Skin of body (tissue), 2 donors: ENCODE results near the gene STXBP5L. TPM values are rescaled to one million over a fixed set of nuclear protein-coding genes. Genes with fewer than 3 reads are reported as not detected.
"Not testable (repeated sequence)": the region's sequence is repeated elsewhere in the genome, so short reads cannot be mapped to it uniquely, and the experiment has no call there.

Source experiments
- DNase-seq: peaks from one replicate; lab custom pipeline; 2025; lab: John Stamatoyannopoulos, UW
- total RNA-seq: library from RNA; depleted of rRNA; stranded (reverse); fragments of >200 nt; gene quantifications from one replicate; pipeline ENCODE4 v1.2.3, GENCODE V29; 2014

The STXBP5L gene
- not detected for total RNA-seq

DNA sequence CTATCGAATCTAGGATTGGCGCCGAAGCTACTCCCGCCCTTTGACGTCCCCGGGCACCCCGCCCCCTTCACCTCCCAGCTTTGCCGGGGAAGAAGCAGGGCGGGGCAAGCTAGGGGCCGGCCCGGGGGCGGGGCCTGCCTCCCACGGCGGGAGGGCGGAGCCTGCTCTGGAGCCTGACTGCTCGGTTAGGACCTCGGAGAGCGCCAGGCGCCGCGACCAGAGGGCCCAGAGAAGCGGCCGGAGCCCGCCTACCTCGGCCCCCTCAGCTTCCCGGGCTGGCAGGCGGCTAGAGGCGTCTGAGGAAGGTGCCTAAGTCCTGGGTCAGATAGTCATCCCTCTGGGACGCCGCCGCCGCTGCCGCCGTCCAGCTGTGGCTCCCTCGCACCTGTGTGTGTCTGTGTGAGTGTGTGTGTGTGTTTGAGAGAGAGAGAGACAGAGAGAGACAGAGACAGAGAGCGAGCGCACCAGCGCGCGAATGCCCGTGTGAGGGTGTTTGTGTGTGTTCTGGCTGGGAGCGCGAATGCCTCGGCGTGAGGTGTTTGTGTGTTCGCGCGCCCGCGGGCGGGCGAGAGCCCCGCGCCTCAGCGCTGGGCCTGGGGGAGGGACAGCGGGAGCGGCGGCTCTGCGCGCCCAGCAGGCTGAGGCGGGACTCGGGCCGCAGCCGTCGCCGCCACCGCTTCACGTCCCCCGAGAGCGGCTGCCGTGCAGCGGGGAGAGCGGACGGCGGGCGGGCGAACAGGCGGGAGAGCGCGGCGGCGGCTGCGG lies at the start of gene STXBP5L:
Gene STXBP5L (plus strand): TSS at position 176 of the 765 bp plus-strand sequence. CDS start 1,374 bp downstream, outside the sequence.
- no peak for DNase-seq

DNA sequence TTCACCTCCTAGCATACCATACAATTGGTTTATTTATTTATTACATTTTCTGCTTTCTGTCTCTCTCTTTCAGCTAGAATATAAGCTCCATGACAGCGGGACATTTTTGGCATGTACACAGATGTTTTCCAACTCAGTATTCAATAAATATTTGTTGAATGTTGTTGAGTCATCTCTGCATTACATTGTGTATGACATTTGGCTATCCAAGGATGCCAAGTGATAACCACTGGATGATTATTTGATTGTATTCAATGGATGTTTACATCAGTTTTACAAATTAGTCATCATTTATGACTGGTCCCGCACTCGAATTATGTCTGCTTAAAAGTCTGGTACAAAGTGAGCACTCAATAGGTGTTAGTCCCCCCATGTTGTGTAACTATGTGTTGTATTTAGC lies 49.5 kb upstream of the STXBP5L start:
- DNase-seq = no peak

DNA sequence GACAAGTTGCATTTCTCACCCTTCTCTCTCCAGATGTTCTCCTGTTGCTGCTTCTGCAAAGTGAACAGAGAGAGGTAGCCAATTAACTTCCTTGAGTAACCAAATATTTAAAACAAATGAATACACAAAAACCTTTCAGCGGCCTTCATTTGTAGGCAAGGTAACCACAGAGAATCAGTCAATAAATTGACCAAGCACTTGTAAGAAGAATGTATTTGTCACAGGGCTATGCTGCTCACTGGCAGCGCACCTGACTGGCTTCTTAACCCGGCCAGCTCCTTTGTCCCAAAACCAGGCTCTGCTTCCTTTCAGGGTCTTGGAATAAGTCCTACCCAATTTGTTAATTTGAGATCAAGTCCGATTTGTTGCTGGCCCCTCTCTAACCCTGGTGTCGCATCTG lies 43.5 kb upstream of the STXBP5L start:
- no peak for DNase-seq

DNA sequence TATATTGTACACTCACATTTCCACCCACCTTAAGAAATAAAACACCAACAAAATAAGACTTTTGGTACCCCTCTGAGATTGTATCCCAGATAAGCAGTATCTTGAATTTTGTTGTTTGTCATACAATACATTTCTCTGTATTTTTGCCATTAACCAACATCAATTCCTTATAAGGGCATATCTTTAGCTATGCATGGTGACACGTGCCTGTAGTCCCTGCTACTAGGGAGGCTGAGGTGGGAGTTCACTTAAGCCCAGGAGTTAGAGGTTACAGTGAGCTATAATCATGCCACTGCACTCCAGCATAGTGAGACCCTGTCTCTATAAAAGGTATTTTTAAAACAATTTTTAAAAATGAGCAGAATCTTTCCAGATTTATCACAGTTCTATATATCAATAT lies 32.5 kb upstream of the STXBP5L start:
- no peak for DNase-seq

DNA sequence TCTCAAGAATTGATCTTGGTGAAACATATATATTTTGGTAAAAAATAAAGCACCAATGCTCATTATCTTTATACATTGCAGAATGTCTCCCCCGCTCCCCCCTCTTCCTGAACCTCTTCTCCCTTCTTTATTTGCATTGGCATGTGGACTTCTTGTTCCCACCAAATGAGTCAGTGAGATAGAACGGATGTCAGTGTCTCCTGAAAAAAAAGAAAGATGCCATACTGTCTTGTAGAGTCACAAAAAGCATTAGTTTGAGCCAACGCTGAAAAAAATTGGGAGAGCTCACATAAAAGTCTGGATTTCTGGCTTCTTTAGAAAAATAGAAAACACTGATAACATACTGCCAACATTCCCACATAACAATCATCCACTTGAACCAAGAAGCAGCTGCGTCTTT lies 32.0 kb upstream of the STXBP5L start:
- no peak for DNase-seq

DNA sequence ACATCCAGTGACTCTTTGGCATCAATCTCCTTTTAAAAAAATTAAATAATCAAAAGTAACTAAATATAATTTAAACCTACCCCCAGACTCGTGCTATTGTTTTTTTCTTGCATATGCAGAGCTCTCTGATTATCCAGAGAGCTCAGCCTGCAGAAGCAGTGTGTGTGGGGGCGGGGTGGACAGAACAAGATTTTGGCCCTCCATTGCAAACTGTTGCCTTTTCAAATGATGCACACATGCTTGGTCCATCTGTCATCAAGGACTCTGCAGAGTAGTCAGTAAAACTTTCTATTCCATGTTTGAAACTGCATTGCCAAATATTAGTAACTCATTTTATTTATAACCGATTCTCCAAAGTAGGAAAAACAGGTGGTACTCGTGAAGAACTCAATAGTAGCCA lies 28.6 kb upstream of the STXBP5L start:
- DNase-seq = no peak

DNA sequence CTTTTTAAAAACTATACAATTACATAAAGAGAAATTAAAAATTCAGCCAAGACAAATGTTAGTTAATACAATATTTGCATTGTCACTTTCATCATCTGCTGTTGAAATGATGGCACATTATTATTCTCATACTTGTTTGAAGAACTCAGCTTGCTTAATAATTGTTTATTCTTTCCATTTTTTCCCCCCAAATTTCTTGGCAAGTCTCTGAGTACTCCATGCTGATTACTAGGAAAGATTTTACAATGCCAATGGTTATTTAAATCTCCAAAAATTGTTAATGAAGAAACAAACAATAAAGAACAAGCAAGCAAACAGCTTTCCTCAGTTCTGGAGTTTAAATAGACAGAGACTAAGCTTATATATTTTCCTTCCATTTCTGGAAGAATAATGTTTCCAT lies 15.1 kb upstream of the STXBP5L start:
- DNase-seq = no peak

DNA sequence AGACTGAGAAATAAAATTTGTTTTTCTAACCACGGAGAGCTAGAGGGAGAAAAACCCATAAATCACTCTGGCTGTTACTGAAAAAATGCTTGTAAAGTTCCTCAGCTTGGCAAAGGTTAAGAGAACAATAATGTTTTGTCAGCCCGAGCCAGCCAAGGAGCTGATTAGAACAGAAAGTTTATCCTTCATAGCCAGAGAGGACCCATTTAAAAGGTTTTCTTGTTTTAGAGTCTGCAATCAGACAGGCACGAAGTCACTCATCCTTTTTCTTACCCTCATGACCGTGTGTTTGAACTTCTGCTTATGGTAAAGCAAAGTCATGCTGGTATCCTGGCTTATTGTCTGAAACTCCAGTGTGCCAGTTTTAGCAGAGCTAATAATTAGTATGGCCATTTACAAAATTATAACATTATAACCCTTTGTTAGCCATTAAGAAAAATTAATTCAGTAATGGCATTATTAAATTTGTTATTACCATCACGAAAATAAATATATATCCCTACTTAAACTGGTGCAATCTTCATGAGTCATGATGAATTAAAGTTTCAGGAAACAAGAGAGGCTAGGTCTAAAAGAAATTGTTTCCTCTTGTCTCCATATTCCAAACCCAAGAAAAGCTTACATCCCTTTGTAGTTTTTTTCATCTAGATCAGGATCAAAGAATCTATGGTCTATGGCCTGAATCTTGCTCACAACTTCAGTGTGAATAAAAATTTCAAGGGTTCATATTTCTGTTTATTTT lies 13.5 kb upstream of the STXBP5L start:
- DNase-seq = no peak

DNA sequence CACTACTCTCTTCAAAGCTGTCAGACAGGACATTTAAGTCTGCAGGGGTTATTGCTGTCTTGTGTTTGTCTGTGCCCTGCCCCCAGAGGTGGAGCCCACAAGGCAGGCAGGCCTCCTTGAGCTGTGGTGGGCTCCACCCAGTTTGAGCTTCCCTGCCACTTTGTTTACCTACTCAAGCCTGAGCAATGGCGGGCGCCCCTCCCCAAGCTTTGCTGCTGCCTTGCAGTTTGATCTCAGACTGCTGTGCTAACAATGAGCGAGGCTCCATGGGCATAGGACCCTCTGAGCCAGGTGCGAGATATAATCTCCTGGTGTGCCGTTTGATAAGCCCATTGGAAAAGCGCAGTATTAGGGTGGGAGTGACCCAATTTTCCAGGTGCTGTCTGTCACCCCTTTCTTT lies 6.3 kb upstream of the STXBP5L start:
- not testable (repeated sequence) for DNase-seq

DNA sequence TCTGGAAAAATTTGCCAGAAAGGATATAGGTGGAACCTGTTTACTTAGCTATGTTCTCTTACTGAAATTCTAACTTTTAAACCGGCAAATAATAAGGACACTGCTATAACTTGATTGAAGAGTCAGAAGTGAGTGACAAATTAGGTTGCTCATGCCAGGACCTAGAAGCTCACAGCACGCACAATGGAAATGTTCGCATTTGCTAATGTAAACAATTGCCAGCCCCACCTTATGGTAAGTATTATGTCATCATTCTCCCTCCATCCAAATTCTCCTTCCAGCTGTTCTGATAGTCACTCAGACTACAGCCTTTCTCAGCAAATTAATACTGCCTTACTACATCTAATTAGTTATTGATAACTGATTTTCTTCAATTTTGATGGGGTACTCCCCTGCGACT lies 4.8 kb upstream of the STXBP5L start:
- no peak for DNase-seq

DNA sequence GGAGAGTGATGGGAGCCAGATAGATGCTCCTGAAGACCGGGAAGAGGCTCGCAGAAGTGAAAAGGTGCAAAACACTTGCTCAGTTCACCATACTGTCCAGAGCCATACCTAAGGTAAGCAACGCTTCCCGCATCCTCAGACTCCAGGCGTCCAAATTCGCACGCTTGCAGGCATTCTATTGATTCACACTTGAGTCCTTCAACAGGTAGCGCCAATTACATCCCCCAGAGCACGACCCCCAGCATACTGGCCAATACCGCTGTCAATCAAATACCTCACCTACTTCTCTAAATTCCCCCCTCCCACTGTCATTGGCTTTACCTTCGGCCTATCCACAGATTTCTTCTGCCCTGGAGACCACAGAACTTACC lies 361 bp upstream of the STXBP5L start:
- DNase-seq = no peak

DNA sequence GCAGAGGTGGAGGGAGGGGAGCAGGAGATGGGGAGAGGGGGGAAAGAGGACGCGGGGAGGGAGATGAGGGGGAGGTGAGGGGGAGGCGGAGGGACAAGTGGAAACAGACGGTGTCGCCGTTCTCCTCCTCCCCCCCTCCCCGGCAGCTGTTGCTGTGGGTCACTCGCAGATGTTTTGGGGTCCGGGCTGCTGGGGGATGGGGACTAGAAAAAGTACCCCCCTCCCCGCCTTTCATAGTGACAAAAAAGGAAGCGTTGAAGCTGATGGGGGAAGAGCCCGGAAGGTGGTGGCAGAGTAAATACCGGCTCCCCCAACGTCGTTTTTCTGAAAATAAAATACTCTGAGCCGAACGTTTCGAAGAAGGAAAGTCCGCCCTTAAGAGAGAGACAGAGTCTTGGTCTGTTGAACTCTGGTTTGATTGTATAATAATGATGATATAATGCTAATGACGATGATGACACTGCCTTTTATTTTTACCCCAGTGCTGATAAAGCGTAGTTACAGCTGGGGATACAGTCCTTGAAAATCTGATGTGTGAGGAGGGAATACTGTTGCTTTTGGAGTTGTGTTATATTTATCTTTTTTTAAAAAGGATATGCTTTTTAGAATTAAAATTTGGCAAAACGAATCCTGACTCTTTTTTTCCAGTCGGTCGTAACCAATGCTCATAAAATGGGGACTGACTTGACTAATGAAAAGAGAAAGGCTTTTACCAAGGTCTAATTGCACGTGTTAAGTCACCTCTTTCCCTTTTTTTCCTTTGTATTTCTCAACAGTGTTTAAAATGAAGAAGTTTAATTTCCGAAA lies 993 bp downstream of the STXBP5L start:
- DNase-seq = no peak

DNA sequence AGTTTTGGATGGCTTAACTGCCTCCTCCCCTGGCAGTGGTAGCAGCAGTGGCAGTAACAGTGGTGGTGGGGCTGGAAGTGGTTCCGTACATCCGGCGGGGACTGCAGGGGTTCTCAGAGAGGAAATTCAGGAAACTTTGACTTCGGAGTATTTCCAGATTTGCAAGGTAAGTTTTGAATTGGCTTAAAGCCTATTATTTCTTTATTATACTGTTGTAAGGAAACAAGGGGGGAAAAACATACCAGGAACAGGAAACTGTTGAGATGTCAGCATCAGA lies 1.5 kb downstream of the STXBP5L start:
- no peak for DNase-seq

DNA sequence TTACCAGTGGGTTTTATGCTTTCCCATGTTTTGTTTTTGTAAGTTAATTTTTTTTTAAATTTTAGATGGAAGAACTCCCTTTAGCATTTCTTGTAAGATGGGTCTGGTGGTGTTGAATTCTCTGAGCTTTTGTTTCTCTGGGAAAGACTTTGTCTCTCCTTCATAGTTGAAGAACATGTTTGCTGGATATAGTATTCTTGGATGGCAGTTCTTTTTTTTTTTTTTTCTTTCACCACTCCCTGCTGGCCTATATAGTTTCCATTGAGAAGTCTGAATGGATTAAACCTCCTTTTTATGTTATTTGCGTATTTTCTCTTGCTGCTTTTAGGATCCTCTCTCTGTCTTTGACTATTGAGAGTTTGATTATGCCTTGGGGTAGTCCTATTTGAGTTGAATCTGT lies 18.1 kb downstream of the STXBP5L start:
- no peak for DNase-seq

DNA sequence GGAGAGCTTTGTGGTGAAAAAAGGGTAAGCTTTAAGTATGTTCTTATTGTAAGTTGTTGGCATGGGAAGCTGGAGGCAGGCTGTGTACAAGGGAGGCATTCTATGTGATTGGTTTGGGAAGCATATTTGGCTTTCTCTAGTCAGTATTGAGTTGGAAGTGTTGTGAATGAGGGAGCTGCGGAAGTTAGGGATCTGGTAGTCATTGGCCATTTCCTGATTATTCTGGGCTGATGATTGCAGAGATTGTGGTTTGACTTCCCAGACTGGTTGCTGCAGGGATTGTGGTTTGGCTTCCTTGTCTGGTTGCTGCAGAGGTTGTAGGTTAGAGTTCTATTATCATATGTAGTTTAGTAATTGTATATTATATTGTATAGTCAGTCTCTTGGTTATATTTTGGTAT lies 21.0 kb downstream of the STXBP5L start:
- DNase-seq = no peak

DNA sequence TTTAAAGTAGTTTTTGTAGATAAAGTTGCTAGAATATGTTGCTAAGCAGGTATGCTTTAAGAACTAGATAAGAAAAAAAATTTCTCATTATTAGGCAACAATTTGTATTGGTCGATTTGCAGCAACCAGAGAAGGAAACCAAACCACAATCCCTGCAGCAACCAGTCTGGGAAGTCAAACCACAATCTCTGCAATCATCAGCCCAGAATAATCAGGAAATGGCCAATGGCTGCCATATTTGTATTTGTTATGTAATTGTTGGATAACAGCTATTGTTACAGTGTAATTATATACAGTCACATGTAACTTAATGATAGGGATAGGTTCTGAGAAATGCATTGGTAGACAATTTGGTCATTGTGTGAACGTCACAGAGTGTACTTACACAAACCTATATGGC lies 23.6 kb downstream of the STXBP5L start:
- no peak for DNase-seq

DNA sequence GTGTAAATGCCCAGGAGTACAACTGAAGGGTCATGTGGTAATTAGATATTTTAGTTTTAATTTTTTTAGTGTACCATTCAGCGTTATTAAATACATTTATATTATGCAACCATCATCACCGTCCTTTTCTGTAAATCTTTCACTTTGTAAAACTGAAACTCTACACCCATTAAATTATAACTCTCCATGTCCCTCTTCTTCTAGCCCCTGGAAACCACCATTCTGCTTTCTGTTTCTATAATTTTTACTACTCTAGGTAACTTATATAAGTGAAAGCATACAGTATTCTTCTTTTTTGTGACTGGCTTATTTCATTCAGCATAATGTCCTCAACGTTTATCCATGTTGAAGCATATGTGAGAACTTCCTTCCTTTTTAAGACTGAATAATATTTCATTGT lies 48.1 kb downstream of the STXBP5L start:
- no peak for DNase-seq

DNA sequence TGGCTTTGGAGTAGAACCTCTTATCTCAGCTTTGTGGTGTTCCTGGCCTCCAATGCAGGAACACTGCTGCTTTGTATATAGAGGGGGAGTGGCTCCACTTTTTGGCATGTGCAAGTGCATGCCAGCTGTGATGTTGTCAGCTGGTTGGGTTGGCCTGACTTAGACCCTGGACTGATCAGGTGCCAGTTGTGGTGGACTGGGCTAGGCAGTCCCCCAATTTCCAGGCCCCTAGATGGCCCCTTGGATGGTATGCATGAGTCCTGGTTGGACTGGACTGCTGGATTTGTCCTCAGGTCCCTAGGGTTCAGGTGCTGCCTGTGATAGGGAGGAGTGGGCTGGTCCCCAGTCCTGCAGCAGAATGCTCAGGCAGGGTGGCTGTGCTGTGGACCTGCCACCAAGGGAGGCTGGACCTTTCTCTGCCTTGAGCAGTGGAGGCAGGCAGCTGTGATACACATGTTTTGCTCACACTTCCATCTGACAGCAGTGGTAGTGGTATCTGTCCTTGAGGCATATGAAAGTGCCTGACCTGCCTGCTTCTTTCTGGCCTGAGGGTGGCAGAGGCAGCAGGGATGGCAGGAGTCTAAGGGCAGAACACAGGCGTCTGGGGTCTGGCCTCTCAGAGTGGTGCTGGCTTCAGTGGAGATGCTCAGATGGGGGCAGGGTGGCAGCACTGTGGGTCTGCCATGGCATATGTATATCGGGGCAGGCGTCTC lies 74.8 kb downstream of the STXBP5L start:
- no peak for DNase-seq

DNA sequence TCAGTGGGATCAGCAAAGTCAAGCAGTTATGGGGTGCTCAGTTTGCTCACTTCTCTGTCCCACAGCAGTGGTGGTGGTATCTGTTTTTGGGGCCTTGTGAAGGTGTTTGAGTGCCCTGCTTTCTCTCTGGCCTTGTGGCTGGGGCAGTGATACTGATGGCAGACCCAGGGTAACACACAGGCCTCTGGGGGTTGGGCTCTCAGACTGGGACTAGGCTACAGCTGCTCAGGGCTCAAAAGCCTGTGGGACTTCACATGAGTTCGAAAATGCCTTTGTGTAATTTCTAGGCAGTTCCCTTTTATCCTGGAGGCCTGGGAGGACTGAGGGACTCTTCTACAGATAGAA lies 75.3 kb downstream of the STXBP5L start:
- no peak for DNase-seq

DNA sequence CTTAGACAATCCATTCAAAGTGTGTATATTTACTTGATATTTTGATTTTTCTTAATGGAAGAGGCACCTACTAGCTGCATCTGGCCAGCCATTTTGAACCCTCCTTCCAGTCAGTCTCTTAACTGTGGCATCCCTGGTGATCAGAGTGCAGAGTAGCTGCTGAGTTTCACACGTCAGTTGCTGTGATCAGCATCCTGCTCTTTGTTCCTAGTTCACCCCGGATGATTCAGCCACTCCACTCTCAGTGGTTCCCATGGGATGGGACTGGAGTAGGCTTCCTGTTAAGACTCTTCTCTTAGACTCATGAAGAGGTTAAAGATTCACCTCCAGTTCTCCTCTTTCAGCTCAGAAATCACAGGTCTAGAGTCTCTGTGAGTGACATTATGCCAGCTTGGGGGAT lies 75.8 kb downstream of the STXBP5L start:
- DNase-seq = no peak

DNA sequence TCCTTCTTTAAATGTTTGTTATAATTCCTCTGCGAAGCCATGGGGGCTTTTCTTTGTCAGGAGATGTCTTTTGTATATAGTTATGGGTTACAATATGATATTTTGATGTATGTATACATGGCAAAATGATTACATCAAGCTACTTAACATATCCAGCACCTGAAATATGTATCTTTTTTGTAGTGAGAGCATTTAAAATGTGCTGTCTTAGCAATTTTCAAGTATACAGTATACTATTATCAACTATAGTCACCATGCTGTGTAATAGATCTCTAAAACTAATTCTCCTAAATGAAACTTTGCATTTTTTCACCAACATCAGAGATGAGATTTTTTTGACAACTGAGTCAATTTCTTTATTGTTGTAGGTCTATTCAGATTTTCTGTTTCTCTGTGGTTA lies 77.2 kb downstream of the STXBP5L start:
- DNase-seq = no peak

DNA sequence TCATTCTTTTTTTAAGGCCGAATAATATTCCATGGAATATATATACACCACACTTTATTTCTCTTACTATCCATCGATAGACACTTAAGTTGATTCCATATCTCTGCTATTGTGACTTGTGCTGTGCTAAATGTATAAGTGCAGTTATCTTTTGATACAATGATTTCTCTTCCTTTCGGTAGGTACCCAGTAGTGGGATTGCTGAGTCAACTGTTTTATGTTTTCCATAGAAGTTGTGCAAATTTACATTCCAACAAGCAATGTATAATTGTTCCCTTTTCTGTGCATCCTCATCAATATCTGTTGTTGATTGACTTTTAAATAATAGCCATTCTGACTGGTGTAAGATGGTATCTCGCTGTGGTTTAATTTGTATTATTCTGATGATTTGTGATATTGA lies 81.0 kb downstream of the STXBP5L start:
- DNase-seq = no peak
